ENCODE data around the gene KAZN.

KAZN gene

GRCh38 chr1:14923727-14924452 is 325.4 kb downstream of the KAZN start:
- DNase-seq (ENCODE audit: insufficient read length, low spot score), result peak; percentile 85

DNA sequence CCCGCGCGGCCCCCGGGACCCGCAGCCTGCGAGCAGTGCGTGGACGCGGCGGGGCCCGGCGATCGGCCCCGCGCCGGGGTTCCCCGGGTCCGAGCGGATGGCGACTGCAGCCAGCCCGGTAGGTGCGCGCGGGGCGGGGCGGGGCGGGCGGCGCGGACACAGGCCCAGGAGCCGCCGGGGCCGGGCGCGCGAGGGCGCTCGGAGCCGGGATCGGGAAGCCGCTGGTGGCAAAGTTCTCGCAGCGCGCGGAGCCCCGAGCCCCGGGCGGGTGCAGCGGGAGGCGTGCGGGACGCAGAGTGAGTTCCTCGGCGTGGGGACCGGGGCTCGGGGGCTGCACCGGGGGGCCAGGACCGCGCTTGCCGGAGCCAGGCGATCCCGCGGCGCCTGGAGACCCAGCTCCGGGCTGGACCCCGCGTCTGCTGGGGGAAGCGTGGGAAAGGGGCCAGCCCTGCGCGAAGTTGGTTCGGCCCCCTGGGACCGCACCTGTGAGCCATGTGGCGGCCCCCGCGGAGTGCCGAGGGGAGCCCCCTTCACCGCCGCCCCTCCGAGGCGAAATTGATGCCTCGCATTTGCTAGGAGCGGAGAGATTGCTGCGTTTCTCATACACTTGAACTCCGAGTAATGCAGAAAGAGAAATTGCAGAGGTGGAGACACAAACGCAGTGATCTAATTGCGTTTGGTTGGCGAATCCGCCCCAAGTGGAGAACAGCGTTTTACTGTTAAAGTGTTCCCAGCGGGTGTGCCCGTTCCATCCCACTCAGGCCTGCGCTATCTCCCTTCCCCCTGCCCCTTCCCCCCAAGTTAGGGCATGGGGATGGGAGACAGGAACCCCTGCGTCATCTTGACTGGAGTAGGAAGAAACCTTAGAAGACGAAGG is 326.2 kb downstream of the KAZN start:
- DNase-seq (ENCODE audit: insufficient read length, low spot score) (peak; percentile 28), FAIRE-seq (no peak)

More at GRCh38 chr1:14923727-14924452, 325.4 kb downstream of the KAZN start:
- no peak for FAIRE-seq

DNA sequence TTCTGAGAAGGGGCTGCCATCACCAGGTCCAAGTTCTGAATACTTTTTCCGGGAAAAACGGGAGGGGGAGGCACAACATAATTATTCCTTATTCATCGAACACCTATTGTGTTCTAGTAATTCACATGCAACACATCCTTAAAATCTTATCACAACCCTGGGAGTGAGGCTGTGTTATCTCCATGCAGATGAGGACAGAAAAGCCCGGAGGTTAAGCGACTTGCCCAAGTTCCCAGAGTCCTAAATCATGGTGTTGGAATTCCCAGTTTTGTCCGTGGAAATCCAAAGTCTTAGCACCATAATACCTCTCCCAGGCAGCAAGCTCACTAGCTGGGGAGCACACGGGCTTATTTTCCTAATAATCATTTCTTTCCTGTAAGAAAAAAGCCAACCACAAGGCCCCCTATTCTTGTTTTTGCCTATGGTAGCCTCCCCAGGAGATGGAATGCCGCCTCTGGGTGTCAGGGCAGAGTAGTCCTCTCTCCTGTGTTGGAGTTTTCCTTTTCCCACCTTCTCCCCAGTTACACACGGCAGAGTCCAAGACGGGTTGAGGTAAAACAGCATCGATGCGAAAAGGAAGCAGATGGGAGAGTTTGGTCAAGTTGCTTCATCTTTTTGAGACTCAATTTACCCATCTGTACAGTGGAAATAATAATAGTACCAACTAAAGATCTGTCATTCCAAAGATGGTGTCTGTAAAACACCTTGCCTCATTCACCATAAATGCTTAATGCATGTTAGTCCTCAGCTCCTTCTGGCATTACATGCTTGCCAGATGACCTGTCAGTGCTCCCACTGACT is 327.1 kb downstream of the KAZN start:
- FAIRE-seq, result no peak
- DNase-seq (ENCODE audit: insufficient read length, low spot score), result no peak

- DNase-seq (ENCODE audit: insufficient read length, low spot score), result no peak
- FAIRE-seq, result no peak
Measured at GRCh38 chr1:14926229-14926628, 327.7 kb downstream of the KAZN start.

- DNase-seq (ENCODE audit: insufficient read length, low spot score) (no peak), FAIRE-seq (no peak)
Measured at GRCh38 chr1:14926818-14927575, 328.5 kb downstream of the KAZN start.

DNA sequence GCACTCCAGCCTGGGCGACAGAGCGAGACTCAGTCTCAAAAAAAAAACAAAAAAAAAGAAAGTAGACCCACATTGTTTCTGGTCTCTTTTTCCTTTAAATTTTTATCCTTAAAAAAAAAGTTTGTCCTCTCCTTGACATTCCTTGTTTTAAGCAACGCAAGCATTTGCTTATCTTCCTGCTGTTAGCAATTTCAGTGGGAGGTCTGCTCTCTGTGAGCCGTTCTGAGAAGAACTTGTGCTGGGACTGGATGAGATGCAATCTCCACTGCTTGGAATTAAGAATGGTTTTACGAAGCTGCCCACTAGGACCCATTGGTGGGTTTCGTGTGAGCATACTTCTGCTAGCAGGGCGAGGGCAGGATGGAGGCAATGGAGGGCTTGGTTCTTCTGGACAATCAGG is 329.9 kb downstream of the KAZN start:
- no peak for DNase-seq (ENCODE audit: insufficient read length, low spot score)
- FAIRE-seq, result no peak

DNA sequence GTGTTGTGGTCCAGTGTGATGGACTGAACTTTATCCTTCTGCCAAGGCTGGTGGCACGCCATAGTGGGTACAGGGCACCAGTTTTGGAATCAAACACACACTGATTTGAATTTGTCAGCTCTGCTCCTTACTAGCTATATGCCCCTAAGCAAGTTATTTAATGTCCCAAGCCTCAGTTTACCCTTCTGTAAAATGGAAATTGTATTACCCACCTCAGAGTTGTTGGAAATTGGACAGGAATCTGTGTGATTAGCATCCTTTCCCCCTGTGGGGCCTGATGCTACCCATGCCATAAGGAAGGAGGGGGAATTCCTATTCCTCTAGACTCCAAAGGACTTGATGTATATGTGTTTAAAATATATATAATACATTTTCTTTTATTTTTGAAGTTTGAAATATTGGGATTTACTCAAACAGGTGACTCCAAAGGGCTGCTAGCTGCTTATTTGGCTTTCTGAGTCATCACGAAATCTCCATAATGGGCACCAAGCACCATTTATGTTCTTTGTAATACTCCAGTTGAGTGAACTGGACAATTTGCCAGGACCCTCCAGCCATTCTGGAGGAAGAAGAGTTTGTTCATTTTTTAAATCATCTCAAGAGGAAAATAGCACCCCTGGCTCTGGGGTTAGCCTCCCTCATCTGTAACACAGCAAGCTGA is 330.5 kb downstream of the KAZN start:
- FAIRE-seq (no peak), DNase-seq (ENCODE audit: insufficient read length, low spot score) (no peak)

DNA sequence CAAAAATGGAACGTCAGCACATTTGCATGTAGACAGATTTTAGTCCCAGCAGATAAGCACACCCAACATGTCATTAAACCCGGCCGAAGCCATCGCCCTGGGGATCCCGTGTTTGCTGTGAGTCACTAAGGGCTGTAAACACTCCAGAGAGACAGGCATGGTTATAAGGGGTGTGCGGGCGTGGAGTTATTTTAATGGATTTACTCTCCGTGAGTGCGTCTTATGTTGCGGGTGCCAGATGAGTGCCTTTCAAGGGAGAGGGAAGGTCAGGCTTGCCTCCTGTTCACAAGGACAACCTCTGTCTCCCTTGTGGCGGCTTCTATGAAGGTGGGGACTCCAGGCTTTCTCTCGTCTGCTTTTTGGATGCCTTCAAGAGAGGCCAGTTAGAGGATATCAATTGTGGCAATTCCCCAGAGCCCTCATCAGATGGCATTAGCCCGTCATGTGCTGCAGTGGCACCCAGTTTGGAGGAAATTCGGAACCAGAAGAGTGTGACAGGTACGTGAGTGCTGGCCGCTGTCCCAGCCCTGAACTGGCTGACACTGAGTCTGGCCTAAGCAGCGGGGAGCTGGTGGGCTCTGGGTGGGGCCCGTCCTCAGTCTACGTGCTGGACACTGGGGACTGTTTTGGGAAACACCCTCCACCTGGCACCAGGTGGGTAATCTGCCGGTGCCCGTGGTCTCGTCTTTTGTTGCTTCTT is 331.2 kb downstream of the KAZN start:
- DNase-seq (ENCODE audit: insufficient read length, low spot score) (no peak), FAIRE-seq (no peak)

GRCh38 chr1:14930247-14930965 is 331.9 kb downstream of the KAZN start:
- FAIRE-seq (no peak), DNase-seq (ENCODE audit: insufficient read length, low spot score) (no peak)

- DNase-seq (ENCODE audit: insufficient read length, low spot score) (no peak), FAIRE-seq (no peak)
Measured at GRCh38 chr1:14932034-14932638, 333.7 kb downstream of the KAZN start.

DNA sequence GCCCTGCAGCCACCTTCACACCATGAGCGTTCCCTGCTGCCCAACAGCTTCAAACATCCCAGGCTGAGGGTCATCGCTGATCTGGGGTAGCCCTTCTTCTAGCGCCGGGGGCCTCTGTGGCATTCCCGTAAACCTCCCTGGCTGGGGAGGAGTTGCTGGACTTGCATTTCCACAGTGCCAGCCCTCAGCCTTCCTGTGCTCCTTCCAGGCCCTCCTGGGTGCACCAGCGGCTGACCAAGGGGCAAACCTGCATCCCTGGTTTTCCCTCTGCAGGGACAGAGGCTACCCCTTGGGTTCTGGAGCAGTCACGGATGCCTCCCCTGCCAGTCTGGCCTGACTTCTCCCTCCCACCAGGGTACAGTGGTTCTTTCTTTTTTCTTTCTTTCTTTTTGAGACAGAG is 336.4 kb downstream of the KAZN start:
- DNase-seq (ENCODE audit: insufficient read length, low spot score), result no peak
- FAIRE-seq, result no peak

GRCh38 chr1:14936815-14937214 is 338.3 kb downstream of the KAZN start:
- DNase-seq (ENCODE audit: insufficient read length, low spot score) (no peak), FAIRE-seq (no peak)

GRCh38 chr1:14937288-14937949 is 338.9 kb downstream of the KAZN start:
- FAIRE-seq (no peak), DNase-seq (ENCODE audit: insufficient read length, low spot score) (no peak)

DNA sequence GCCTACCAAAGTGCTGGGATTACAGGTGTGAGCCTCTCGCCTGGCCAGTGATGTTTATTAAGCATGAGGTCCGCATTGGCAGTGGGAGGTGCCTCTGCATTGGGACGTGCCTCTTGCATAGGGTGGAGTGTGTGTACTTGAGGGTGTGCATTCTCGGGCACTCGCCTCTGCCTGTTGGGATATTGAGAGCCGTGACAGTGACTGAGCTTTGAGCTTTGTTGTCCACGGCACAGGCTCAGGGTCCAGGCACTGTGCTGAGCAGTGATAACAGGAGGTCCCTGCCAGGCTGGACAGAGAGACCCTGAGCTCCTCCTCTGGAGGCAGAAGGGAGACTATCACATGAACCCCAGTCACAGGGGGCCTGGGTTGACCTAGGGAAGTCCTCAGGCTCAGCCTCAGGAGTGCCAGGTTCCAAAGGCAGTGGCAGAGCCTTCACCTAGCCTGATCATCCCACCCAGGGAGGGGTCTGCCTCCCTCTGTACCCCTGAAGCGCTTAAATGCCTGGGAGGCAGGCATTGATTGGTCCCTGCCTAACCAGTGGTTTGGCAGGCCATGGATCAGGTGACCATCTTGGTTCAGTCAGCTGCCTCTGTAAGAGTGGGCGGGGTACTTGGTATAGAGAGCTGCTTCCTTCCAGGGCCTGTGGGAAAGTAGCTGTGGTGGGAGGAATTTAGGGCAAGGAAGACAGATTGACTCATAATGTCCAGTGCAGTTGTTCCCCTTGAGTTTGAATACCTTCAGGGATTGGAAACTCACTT is 341.2 kb downstream of the KAZN start:
- DNase-seq (ENCODE audit: insufficient read length, low spot score), result no peak

DNA sequence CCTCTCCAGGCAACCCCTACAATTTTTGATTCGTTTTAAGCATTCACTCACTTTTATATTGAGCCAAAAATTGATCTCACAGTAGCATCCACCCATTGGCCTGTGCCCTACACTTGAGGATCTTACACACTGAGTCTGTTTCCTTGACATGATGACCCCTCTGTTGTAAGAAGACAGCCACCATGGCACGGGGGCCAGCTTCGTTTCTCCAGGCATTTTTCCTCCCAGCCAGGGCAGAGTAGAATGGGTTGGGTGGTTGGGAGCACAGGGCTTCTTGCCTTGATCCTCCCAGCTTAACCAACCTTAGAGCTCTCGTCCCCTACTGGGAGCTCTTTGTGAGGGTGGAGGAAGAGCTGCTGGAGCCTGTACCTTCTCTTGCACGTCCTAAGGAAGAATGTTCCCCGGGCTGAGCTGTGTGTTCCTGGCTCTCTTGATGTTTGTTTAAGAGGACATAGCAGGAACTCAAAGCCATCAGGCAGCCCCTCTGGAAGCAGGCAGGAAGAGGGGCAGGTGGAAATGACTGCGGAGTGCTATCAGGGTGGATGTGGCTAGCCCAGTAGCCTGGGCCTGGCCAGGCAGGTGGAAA is 341.9 kb downstream of the KAZN start:
- DNase-seq (ENCODE audit: insufficient read length, low spot score) (no peak), FAIRE-seq (no peak)

More for the DNA sequence above, 341.2 kb downstream of the KAZN start:
- FAIRE-seq, result no peak

DNA sequence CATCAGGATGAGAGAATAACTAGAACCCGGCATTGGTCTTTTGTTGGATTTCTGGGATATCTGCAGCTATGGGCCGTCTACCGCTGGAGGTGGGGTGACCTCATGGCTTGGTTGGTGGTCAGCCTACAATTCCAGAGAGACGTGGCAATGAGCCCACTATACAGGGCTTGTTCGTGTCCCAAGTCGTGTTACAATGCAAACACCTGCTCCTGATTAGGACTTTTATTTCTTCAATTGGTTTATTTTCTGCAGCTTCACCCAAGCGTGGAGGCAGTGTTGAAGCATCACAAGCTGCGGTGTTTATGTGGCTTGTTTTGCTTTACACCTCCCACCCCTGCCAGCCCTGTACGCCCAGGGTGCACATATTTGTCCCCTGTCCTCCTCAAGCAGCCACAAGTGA is 343.4 kb downstream of the KAZN start:
- DNase-seq (ENCODE audit: insufficient read length, low spot score) (no peak), FAIRE-seq (no peak)

All from GM19239 (cell line).